A549 (cell line): ENCODE results near the gene CECR2.

ENCODE experiments used
- CTCF ChIP-seq: fragments of >200 bp; sonication (Bioruptor Twin); formaldehyde crosslinking; IDR thresholded peaks from 3 replicates; pipeline ENCODE4 v1.5.1; 2016
- EP300 ChIP-seq, 2 experiments: fragments of >200 bp; sonication (Bioruptor Twin); formaldehyde crosslinking; IDR thresholded peaks; 2 replicates in 1 of 2; 3 replicates in 1 of 2; pipeline ENCODE4 v1.6.1; 2016 to 2017
- ESRRA ChIP-seq: fragments of 150-350 bp; IDR thresholded peaks from 2 replicates; pipeline ENCODE4 v1.6.1; 2014; ENCODE audit warnings: mild to moderate bottlenecking, low read length, borderline replicate concordance
- JUN ChIP-seq, 2 experiments: fragments of >200 bp; sonication (Bioruptor Twin); formaldehyde crosslinking; IDR thresholded peaks; 2 replicates in 1 of 2; 3 replicates in 1 of 2; pipeline ENCODE4 v1.6.1; 2016 to 2017
- POLR2A ChIP-seq: IDR thresholded peaks from 2 replicates; pipeline ENCODE4 v1.6.1; 2012; ENCODE audit warnings: mild to moderate bottlenecking, low read length
- POLR2AphosphoS2 ChIP-seq: conservative IDR thresholded peaks from 2 replicates; pipeline ENCODE4 v1.6.1; 2012; ENCODE audit warnings: low read length, improper control_type of control experiment, inconsistent platforms
- RAD21 ChIP-seq, 2 experiments: fragments of >200 bp in 1 of 2; sonication (Bioruptor Twin) in 1 of 2; formaldehyde crosslinking in 1 of 2; IDR thresholded peaks in 1 of 2; conservative IDR thresholded peaks in 1 of 2; 2 replicates in 1 of 2; 3 replicates in 1 of 2; pipeline ENCODE4 v1.6.1; 2012 to 2018; ENCODE audit warnings: inconsistent platforms in 1 of 2
- REST ChIP-seq: fragments of 200-600 bp; sonication (generic); IDR thresholded peaks from 2 replicates; pipeline ENCODE4 v1.6.1; 2016; ENCODE audit warnings: antibody characterized with exemption, mild to moderate bottlenecking, moderate library complexity
- SMC3 ChIP-seq: fragments of >200 bp; sonication (Bioruptor Twin); formaldehyde crosslinking; IDR thresholded peaks from 3 replicates; pipeline ENCODE4 v1.6.1; 2018; ENCODE audit warnings: inconsistent platforms
- TF ChIP-seq, protein P1 (sequence below): IDR thresholded peaks from 2 replicates; pipeline ENCODE4 v1.6.1; 2012

GRCh38 chr22:17603668-17604067 is 234.4 kb downstream of the CECR2 start:
- TF ChIP-seq, protein P1, sequence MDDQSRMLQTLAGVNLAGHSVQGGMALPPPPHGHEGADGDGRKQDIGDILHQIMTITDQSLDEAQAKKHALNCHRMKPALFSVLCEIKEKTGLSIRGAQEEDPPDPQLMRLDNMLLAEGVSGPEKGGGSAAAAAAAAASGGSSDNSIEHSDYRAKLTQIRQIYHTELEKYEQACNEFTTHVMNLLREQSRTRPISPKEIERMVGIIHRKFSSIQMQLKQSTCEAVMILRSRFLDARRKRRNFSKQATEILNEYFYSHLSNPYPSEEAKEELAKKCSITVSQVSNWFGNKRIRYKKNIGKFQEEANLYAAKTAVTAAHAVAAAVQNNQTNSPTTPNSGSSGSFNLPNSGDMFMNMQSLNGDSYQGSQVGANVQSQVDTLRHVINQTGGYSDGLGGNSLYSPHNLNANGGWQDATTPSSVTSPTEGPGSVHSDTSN: no peak
- TF ChIP-seq EP300 (IDR thresholded peaks at IDR 0.05) (no peak), RAD21 (conservative IDR thresholded peaks at IDR 0.05 in 1 of 2, IDR thresholded peaks at IDR 0.05 in 1 of 2) (no peak), CTCF (no peak), POLR2AphosphoS2 (no peak), JUN (IDR thresholded peaks at IDR 0.05) (no peak), SMC3 (no peak), POLR2A (no peak), REST (no peak), ESRRA (no peak)
